Kidney (tissue), 14 donors: ENCODE results near the gene HDAC11. TPM values are rescaled to one million over a fixed set of nuclear protein-coding genes. Genes with fewer than 3 reads are reported as not detected.

ENCODE experiments used
- DNase-seq, 5 donors: peaks; one replicate each; pipeline ENCODE4 v3.0.0-alpha.2; 2013 to 2020
- FAIRE-seq: peaks from 2 replicates; lab custom pipeline; 2012; peaks lifted over from hg19 to GRCh38; lab: Jason Lieb, UNC
- H3K27ac ChIP-seq, 2 donors: one replicate each; pipeline ENCODE4 v1.7.0; 2013; ENCODE audit warnings: low read depth in 2 of 2, low read length in 2 of 2, inconsistent platforms in 1 of 2
- H3K27me3 ChIP-seq: one replicate; pipeline ENCODE4 v1.7.1; 2013; ENCODE audit warnings: low read length, inconsistent platforms; ENCODE audit not compliant: control insufficient read depth, insufficient read depth
- H3K36me3 ChIP-seq, 3 donors: one replicate each; pipeline versions ENCODE4 v1.7.0 to v1.7.1; 2013; ENCODE audit warnings: low read length in 3 of 3, control low read depth in 1 of 3, inconsistent platforms in 1 of 3; ENCODE audit not compliant: insufficient read depth in 3 of 3, control insufficient read depth in 2 of 3
- H3K4me1 ChIP-seq, 3 donors: one replicate each; pipeline versions ENCODE4 v1.7.0 to v1.7.1; 2013; ENCODE audit warnings: low read length in 3 of 3, inconsistent platforms in 1 of 3, low read depth in 1 of 3; ENCODE audit not compliant: control insufficient read depth in 2 of 3, insufficient read depth in 2 of 3
- H3K4me3 ChIP-seq, 3 donors: one replicate each; pipeline versions ENCODE4 v1.7.0 to v1.8.1; 2013; ENCODE audit warnings: low read length in 3 of 3, control low read depth in 1 of 3, inconsistent platforms in 1 of 3
- H3K9ac ChIP-seq, 3 donors: one replicate each; pipeline versions ENCODE4 v1.7.0 to v1.7.1; 2013; ENCODE audit warnings: low read length in 3 of 3, control low read depth in 1 of 3, inconsistent platforms in 1 of 3
- H3K9me3 ChIP-seq, 3 donors: one replicate each; pipeline versions ENCODE4 v1.7.0 to v1.7.1; 2013; ENCODE audit warnings: low read length in 3 of 3, control low read depth in 1 of 3, inconsistent platforms in 1 of 3; ENCODE audit not compliant: control insufficient read depth in 2 of 3, insufficient read depth in 1 of 3
- intact Hi-C: fragments of 100-400 bp; cut with DNase I; formaldehyde crosslinking; loops from one replicate; pipeline ENCODE4 v1.11.1; 2022
- polyA plus RNA-seq: library from polyadenylated mRNA; stranded (reverse); fragments of 350-450 nt; fragmentation: Illumina TruSeq; extraction: RNeasy Lipid Tissue Mini Kit (QIAGEN cat#74804); gene quantifications from one replicate; pipeline ENCODE4 v1.2.3, GENCODE V29; 2014; ENCODE audit warnings: low read depth, low replicate concordance; ENCODE audit not compliant: insufficient read depth
- total RNA-seq: library from RNA; stranded (reverse); fragmentation: NEBNext Ultra II Directional; extraction: Animal tissue kit (Norgen Biotek cat#: 25700); gene quantifications from one replicate; pipeline ENCODE4 v1.2.1, GENCODE V29; 2021
- TF ChIP-seq, protein P1 (sequence below): IDR thresholded peaks from 3 replicates; pipeline ENCODE4 v1.5.1; 2012; ENCODE audit warnings: mild to moderate bottlenecking, moderate library complexity, borderline replicate concordance; ENCODE audit not compliant: insufficient read depth; ENCODE audit errors: extremely low read depth
- donor health status: control.
- donor health status: control.
- donor health status: control.
- donor health status: control.
- donor health status: control.
- donor health status: DM: yes; HTN: yes; CAD: no.
- donor health status: Normal renal cell carcinoma (clear cell type).

HDAC11 gene
- total and polyA plus RNA-seq, 2 donors from 2014 or later, result 28.3 to 43.7 TPM

DNA sequence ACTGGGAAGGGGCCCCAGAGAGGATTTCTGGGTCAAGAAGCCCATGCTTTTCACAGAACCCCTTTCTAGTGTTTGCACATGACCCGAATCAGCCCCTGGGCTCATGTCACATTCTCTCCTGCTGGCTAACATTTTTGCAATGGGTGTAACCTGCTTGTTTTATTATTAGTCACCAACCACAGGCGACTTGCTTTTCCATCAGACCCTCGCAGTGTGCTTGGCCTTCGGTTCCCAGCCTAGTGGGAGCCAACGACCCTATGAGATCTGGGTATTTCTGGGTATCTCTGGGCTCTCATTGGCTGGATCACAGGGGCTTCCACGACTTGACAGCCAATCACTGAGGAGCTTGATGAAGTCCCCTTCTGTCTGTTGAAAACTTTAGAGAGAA lies 57.8 kb downstream of the HDAC11 start:
- Histone ChIP-seq H3K27ac (no peak overlapping the region), H3K4me3 (no peak overlapping the region), H3K9me3 (peaks cover 0 to 2% (median 0%) of the 10 kb centered on the region in 3 donors), H3K4me1 (no peaks in the 10 kb centered on the region), H3K36me3 (no peaks in the 10 kb centered on the region), H3K27me3 (no peaks in the 10 kb centered on the region), H3K9ac (no peak overlapping the region)
- intact Hi-C loops, result no loop called here
- FAIRE-seq, result no peak
- peak in 1 of 5 donors; percentile 32 for DNase-seq
- TF ChIP-seq, protein P1, sequence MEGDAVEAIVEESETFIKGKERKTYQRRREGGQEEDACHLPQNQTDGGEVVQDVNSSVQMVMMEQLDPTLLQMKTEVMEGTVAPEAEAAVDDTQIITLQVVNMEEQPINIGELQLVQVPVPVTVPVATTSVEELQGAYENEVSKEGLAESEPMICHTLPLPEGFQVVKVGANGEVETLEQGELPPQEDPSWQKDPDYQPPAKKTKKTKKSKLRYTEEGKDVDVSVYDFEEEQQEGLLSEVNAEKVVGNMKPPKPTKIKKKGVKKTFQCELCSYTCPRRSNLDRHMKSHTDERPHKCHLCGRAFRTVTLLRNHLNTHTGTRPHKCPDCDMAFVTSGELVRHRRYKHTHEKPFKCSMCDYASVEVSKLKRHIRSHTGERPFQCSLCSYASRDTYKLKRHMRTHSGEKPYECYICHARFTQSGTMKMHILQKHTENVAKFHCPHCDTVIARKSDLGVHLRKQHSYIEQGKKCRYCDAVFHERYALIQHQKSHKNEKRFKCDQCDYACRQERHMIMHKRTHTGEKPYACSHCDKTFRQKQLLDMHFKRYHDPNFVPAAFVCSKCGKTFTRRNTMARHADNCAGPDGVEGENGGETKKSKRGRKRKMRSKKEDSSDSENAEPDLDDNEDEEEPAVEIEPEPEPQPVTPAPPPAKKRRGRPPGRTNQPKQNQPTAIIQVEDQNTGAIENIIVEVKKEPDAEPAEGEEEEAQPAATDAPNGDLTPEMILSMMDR, result no peak

GRCh38 chr3:13538520-13539291 lies 58.6 kb downstream of the HDAC11 start:
- TF ChIP-seq, protein P1, result no peak
- intact Hi-C loops, result no loop called here
- Histone ChIP-seq H3K36me3 (no peaks in the 10 kb centered on the region), H3K9me3 (peaks cover 0 to 2% (median 0%) of the 10 kb centered on the region in 3 donors), H3K4me1 (no peaks in the 10 kb centered on the region), H3K4me3 (no peak overlapping the region), H3K9ac (no peak overlapping the region), H3K27me3 (no peaks in the 10 kb centered on the region), H3K27ac (no peak overlapping the region)
- DNase-seq (peak in 1 of 5 donors; percentile 46), FAIRE-seq (no peak)

DNA sequence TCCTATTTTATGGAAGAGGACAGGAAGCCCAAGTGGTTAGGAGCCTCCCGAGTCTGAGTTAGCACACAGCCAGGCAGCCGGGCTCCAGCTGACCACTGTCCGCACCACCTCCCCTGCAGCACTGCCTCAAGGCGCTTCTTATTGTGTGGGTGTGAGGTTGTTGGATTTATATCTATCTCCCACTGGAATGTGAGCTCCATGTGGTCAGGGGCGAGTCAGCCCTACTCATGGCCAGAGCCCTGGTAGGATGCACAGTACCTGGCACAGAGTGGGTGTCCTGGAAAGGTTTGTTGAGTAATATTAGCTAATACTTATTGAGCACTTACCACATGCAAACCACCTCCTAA lies 59.2 kb downstream of the HDAC11 start:
- no peak overlapping the region for H3K9ac ChIP-seq
- intact Hi-C loops, result no loop called here
- TF ChIP-seq, protein P1, result no peak

GRCh38 chr3:13539671-13540070 lies 59.6 kb downstream of the HDAC11 start:
- Histone ChIP-seq H3K27me3 (no peaks in the 10 kb centered on the region), H3K9me3 (peaks cover 0 to 2% (median 0%) of the 10 kb centered on the region in 3 donors), H3K4me3 (no peak overlapping the region), H3K4me1 (no peaks in the 10 kb centered on the region), H3K27ac (no peak overlapping the region), H3K9ac (no peak overlapping the region), H3K36me3 (no peaks in the 10 kb centered on the region)
- FAIRE-seq (no peak), DNase-seq (peak in 1 of 5 donors; percentile 49)
- TF ChIP-seq, protein P1, result no peak
- intact Hi-C loops, result no loop called here

More for the DNA sequence above, 59.2 kb downstream of the HDAC11 start:
- H3K36me3 ChIP-seq, result no peaks in the 10 kb centered on the region
- DNase-seq (peak in 1 of 5 donors; percentile 37), FAIRE-seq (no peak)
- no peaks in the 10 kb centered on the region for H3K27me3 ChIP-seq
- no peaks in the 10 kb centered on the region for H3K4me1 ChIP-seq
- H3K9me3 ChIP-seq, result peaks cover 0 to 2% (median 0%) of the 10 kb centered on the region in 3 donors
- no peak overlapping the region for H3K4me3 ChIP-seq
- H3K27ac ChIP-seq, result no peak overlapping the region
